Measurements from ENCODE around the gene DNAI1.

- TF ChIP-seq POLR2A (IDR thresholded peaks at IDR 0.05; ENCODE audit: low read depth, low read length), result no peak
- no peak for TF ChIP-seq ATF3 (IDR thresholded peaks at IDR 0.05; ENCODE audit: borderline replicate concordance, extremely low read depth, low read depth, low read length)
- TF ChIP-seq SPI1 (IDR thresholded peaks at IDR 0.05; ENCODE audit: borderline replicate concordance, insufficient read depth, low read depth, low read length), result no peak
- TF ChIP-seq MLLT1 (IDR thresholded peaks at IDR 0.05), result no peak
- no peak for TF ChIP-seq SMARCA5 (IDR thresholded peaks at IDR 0.05)
- TF ChIP-seq CTCF (IDR thresholded peaks at IDR 0.05 in 2 of 3, conservative IDR thresholded peaks at IDR 0.05 in 1 of 3; ENCODE audit: control insufficient read depth in 2 of 3, extremely low read depth in 1 of 3, insufficient read depth in 1 of 3, low read depth in 3 of 3, low read length in 3 of 3), result no peak
- TF ChIP-seq JUND (IDR thresholded peaks at IDR 0.05; ENCODE audit: low read depth, low read length), result no peak
- no peak for TF ChIP-seq RFX5 (IDR thresholded peaks at IDR 0.05; ENCODE audit: low read depth, low read length)
- no peak for TF ChIP-seq ZBTB33 (IDR thresholded peaks at IDR 0.05)
- no peak for TF ChIP-seq KDM1A (IDR thresholded peaks at IDR 0.05; ENCODE audit: borderline replicate concordance)
- TF ChIP-seq GABPA (IDR thresholded peaks at IDR 0.05; ENCODE audit: low read depth), result no peak
- TF ChIP-seq SIN3A (IDR thresholded peaks at IDR 0.05; ENCODE audit: low read depth, low read length), result no peak
- TF ChIP-seq ETV6 (conservative IDR thresholded peaks at IDR 0.05 in 1 of 2, IDR thresholded peaks at IDR 0.05 in 1 of 2; ENCODE audit: borderline replicate concordance in 1 of 2, low read depth in 1 of 2), result no peak
These were observed 8.0 kb upstream of the DNAI1 start for GRCh38 chr9:34450644-34451043.

All from GM12878 (cell line).